H9 (cell line): ENCODE results near the gene PPIL6. TPM values are rescaled to one million over a fixed set of nuclear protein-coding genes. Genes with fewer than 3 reads are reported as not detected.

Source experiments
- DNase-seq: peaks from one replicate; pipeline ENCODE4 v3.0.0-alpha.2; 2017
- H2AFZ ChIP-seq: one replicate; pipeline ENCODE4 v1.6.1; 2013; ENCODE audit warnings: mild to moderate bottlenecking, low read length, control low read depth, moderate library complexity
- H2AK5ac ChIP-seq: 2 replicates; pipeline ENCODE4 v1.6.1; 2013; ENCODE audit warnings: low read length, control low read depth, mixed read lengths; ENCODE audit not compliant: insufficient read length
- H2BK120ac ChIP-seq: one replicate; pipeline ENCODE4 v1.6.1; 2013; ENCODE audit warnings: low read depth, mild to moderate bottlenecking, low read length, control low read depth, inconsistent platforms; ENCODE audit not compliant: poor library complexity, severe bottlenecking
- H2BK12ac ChIP-seq: 2 replicates; pipeline ENCODE4 v1.6.1; 2013; ENCODE audit warnings: low read length, control low read depth, mixed read lengths, low read depth; ENCODE audit not compliant: insufficient read length
- H2BK15ac ChIP-seq: 2 replicates; pipeline ENCODE4 v1.6.1; 2013; ENCODE audit warnings: low read depth, low read length, control low read depth
- H2BK20ac ChIP-seq: one replicate; pipeline ENCODE4 v1.6.1; 2013; ENCODE audit warnings: low read depth, mild to moderate bottlenecking, low read length, control low read depth, inconsistent platforms; ENCODE audit not compliant: poor library complexity, severe bottlenecking
- H2BK5ac ChIP-seq: 2 replicates; pipeline ENCODE4 v1.6.1; 2013; ENCODE audit warnings: low read length, control low read depth, mixed read lengths; ENCODE audit not compliant: insufficient read length
- H3K14ac ChIP-seq: 2 replicates; pipeline ENCODE4 v1.6.1; 2013; ENCODE audit warnings: low read length, control low read depth; ENCODE audit not compliant: insufficient read depth
- H3K18ac ChIP-seq: 2 replicates; pipeline ENCODE4 v1.6.1; 2013; ENCODE audit warnings: low read depth, mild to moderate bottlenecking, mixed read lengths, low read length, control low read depth; ENCODE audit not compliant: insufficient read length
- H3K23ac ChIP-seq: 2 replicates; pipeline ENCODE4 v1.6.1; 2013; ENCODE audit warnings: low read length, control low read depth, mixed read lengths, low read depth; ENCODE audit not compliant: insufficient read length
- H3K23me2 ChIP-seq: 2 replicates; pipeline ENCODE4 v1.6.1; 2013; ENCODE audit warnings: low read depth, mild to moderate bottlenecking, mixed read lengths, low read length, control low read depth; ENCODE audit not compliant: insufficient read length, poor library complexity, severe bottlenecking
- H3K27ac ChIP-seq: 2 replicates; pipeline ENCODE4 v1.5.1; 2013; ENCODE audit warnings: low read length, control low read depth, mixed read lengths, low read depth; ENCODE audit not compliant: insufficient read length
- H3K27me3 ChIP-seq: 2 replicates; pipeline ENCODE4 v1.6.1; 2013; ENCODE audit warnings: low read length, control low read depth, inconsistent platforms; ENCODE audit not compliant: insufficient read depth
- H3K4ac ChIP-seq: 2 replicates; pipeline ENCODE4 v1.6.1; 2013; ENCODE audit warnings: low read depth, mild to moderate bottlenecking, control low read depth, inconsistent platforms, low read length, moderate library complexity
- H3K4me1 ChIP-seq: 2 replicates; pipeline ENCODE4 v1.6.1; 2013; ENCODE audit warnings: low read length, control low read depth, inconsistent platforms; ENCODE audit not compliant: insufficient read depth
- H3K4me2 ChIP-seq: 2 replicates; pipeline ENCODE4 v1.6.1; 2013; ENCODE audit warnings: low read length, control low read depth, mixed read lengths; ENCODE audit not compliant: insufficient read length, insufficient read depth
- H3K56ac ChIP-seq: 2 replicates; pipeline ENCODE4 v1.6.1; 2013; ENCODE audit warnings: low read depth, mild to moderate bottlenecking, mixed read lengths, low read length, control low read depth; ENCODE audit not compliant: insufficient read length
- H3K79me1 ChIP-seq: 2 replicates; pipeline ENCODE4 v1.6.1; 2013; ENCODE audit warnings: low read depth, mild to moderate bottlenecking, moderate library complexity, low read length, control low read depth, inconsistent platforms; ENCODE audit not compliant: insufficient read depth, poor library complexity, severe bottlenecking
- H3K79me2 ChIP-seq: 2 replicates; pipeline ENCODE4 v1.6.1; 2013; ENCODE audit warnings: low read length, control low read depth, inconsistent platforms; ENCODE audit not compliant: insufficient read depth
- H3K9ac ChIP-seq: 2 replicates; pipeline ENCODE4 v1.6.1; 2013; ENCODE audit warnings: low read length, control low read depth, mixed read lengths; ENCODE audit not compliant: insufficient read length; ENCODE audit errors: extremely low read depth
- H3K9me3 ChIP-seq: one replicate; pipeline ENCODE4 v1.6.1; 2013; ENCODE audit warnings: low read depth, low read length, inconsistent platforms; ENCODE audit not compliant: control insufficient read depth
- H3T11ph ChIP-seq: one replicate; pipeline ENCODE4 v1.6.1; 2013; ENCODE audit warnings: mild to moderate bottlenecking, low read length, control low read depth, inconsistent platforms
- H4K20me1 ChIP-seq: one replicate; pipeline ENCODE4 v1.6.1; 2013; ENCODE audit not compliant: control insufficient read depth, insufficient read length, insufficient read depth
- H4K5ac ChIP-seq: 2 replicates; pipeline ENCODE4 v1.6.1; 2013; ENCODE audit warnings: low read depth, mild to moderate bottlenecking, mixed read lengths, low read length, control low read depth; ENCODE audit not compliant: insufficient read length
- H4K8ac ChIP-seq: replicated peaks from 2 replicates; pipeline ENCODE4 v1.6.1; 2013; ENCODE audit warnings: low read length, control low read depth, mixed read lengths, low read depth; ENCODE audit not compliant: insufficient read length
- H4K91ac ChIP-seq: 2 replicates; pipeline ENCODE4 v1.6.1; 2013; ENCODE audit warnings: low read depth, mild to moderate bottlenecking, moderate library complexity, mixed read lengths, low read length, control low read depth; ENCODE audit not compliant: insufficient read length
- H3K27ac Mint-ChIP-seq, 3 experiments: 2 replicates in 2 of 3; 3 replicates in 1 of 3; pipeline ENCODE4 v1.8.0; 2020 to 2021; ENCODE audit warnings: mixed read lengths in 3 of 3, mild to moderate bottlenecking in 1 of 3, moderate library complexity in 1 of 3
- H3K27me3 Mint-ChIP-seq: 2 replicates; pipeline ENCODE4 v1.8.0; 2021; ENCODE audit warnings: low read depth, mild to moderate bottlenecking, moderate library complexity, mixed read lengths
- H3K36me3 Mint-ChIP-seq, 3 experiments: 2 replicates in 2 of 3; 3 replicates in 1 of 3; pipeline ENCODE4 v1.8.0; 2020 to 2021; ENCODE audit warnings: low read depth in 3 of 3, mixed read lengths in 3 of 3; ENCODE audit not compliant: insufficient read depth in 1 of 3
- H3K4me1 Mint-ChIP-seq, 2 experiments: 2 replicates each; pipeline ENCODE4 v1.8.0; 2020; ENCODE audit warnings: mixed read lengths in 2 of 2
- H3K4me3 Mint-ChIP-seq, 2 experiments: 2 replicates in 1 of 2; 3 replicates in 1 of 2; pipeline ENCODE4 v1.8.0; 2020 to 2021; ENCODE audit warnings: mild to moderate bottlenecking in 2 of 2, mixed read lengths in 2 of 2, moderate library complexity in 1 of 2
- H3K9me3 Mint-ChIP-seq, 2 experiments: 2 replicates in 1 of 2; 3 replicates in 1 of 2; pipeline ENCODE4 v1.8.0; 2020; ENCODE audit warnings: mild to moderate bottlenecking in 2 of 2, mixed read lengths in 2 of 2, moderate library complexity in 1 of 2
- CTCF ChIP-seq: fragments of 200-600 bp; sonication (generic); conservative IDR thresholded peaks from 3 replicates; pipeline ENCODE4 v1.8.0; 2021; ENCODE audit warnings: antibody characterized with exemption, mild to moderate bottlenecking
- WGBS: extraction: QIAGEN DNeasy Blood & Tissue Kit; methylation state at CpG from one replicate; pipeline ENCODE4 v1.1.7; 2013; ENCODE audit warnings: missing lambda C conversion rate, low lambda C conversion rate, mixed read lengths; ENCODE audit not compliant: insufficient read length; ENCODE audit errors: extremely low coverage; 5-methylcytosine and 5-hydroxymethylcytosine counted together
- total RNA-seq: library from RNA; stranded (reverse); gene quantifications from 2 replicates; pipeline ENCODE4 v1.2.1, GENCODE V29; 2021

The PPIL6 gene
- total RNA-seq, 1 experiment from 2014 or later: 1.0 TPM

- Histone ChIP-seq H3K79me2 (no peaks in the 10 kb centered on the region), H2BK20ac (no peak overlapping the region), H3K27ac (no peak overlapping the region), H3K56ac (no peak overlapping the region), H2BK5ac (no peak overlapping the region), H3K79me1 (no peaks in the 10 kb centered on the region), H4K20me1 (no peaks in the 10 kb centered on the region), H2BK120ac (no peak overlapping the region), H2BK12ac (no peak overlapping the region), H3K9ac (no peak overlapping the region), H2BK15ac (no peak overlapping the region), H2AFZ (no peak overlapping the region), H4K5ac (no peak overlapping the region), H3K18ac (no peak overlapping the region), H3K23me2 (no peaks in the 10 kb centered on the region), H2AK5ac (no peak overlapping the region), H3K27me3 (no peaks in the 10 kb centered on the region), H4K8ac (no peak overlapping the region), H3K4ac (no peak overlapping the region), H4K91ac (no peak overlapping the region), H3K4me2 (no peak overlapping the region), H3K4me1 (no peaks in the 10 kb centered on the region), H3K14ac (no peak overlapping the region), H3T11ph (no peak overlapping the region), H3K23ac (no peak overlapping the region), H3K9me3 (no peaks in the 10 kb centered on the region)
- Mint-ChIP-seq H3K27me3 (no peaks in the 10 kb centered on the region; the same call in 1 of the 2 replicates), H3K4me3 (no peak overlapping the region), H3K9me3 (no peaks in the 10 kb centered on the region), H3K27ac (no peak overlapping the region), H3K36me3 (no peaks in the 10 kb centered on the region; a peak in 1 of 7 replicates), H3K4me1 (peaks cover 5 to 9% of the 10 kb centered on the region in 2 experiments)
- no peak for TF ChIP-seq CTCF
- no CpG with 5 or more reads among the region's 4 CpGs for WGBS
- DNase-seq: no peak
These were observed 99.6 kb downstream of the PPIL6 start for GRCh38 chr6:109340811-109341210.

Other genes starting within 250 kb of the PPIL6 start
- 130 and 132 TPM in 2 replicates for gene CD164, start 58.2 kb downstream of the PPIL6 start, total RNA-seq
- gene SMPD2, start 96 bp upstream of the PPIL6 start, total RNA-seq: 13.0 and 13.1 TPM in 2 replicates
- gene MICAL1, start 15.1 kb upstream of the PPIL6 start, total RNA-seq: 84.9 and 92.9 TPM in 2 replicates
- 25.6 and 27.3 TPM in 2 replicates for gene ZBTB24, start 42.6 kb upstream of the PPIL6 start, total RNA-seq